IMR-90 (cell line): ENCODE results near the gene PRKAR1B. TPM values are rescaled to one million over a fixed set of nuclear protein-coding genes. Genes with fewer than 3 reads are reported as not detected.
A peak's percentile ranks its signal among the peaks of the same experiment; 100 is the strongest.

ENCODE experiments used
- ATAC-seq: fragments of 200-7000 bp; cut with Tn5 transposase; 2 replicates; pipeline ENCODE4 v1.9.1; 2020; ENCODE audit warnings: low read depth, mild to moderate bottlenecking, moderate library complexity
- BruUV-seq: library from RNA; stranded (reverse); fragments of 400-500 nt; replicated peaks from 2 replicates; lab custom pipeline; 2021; lab: Mats Ljungman, UMichigan
- CTCF ChIA-PET: fragments of 300-600 bp; formaldehyde crosslinking; extraction: SDS; loops from one replicate; lab custom pipeline; 2021; ENCODE audit warnings: antibody characterized with exemption; lab: Yijun Ruan, JAX
- POLR2A ChIA-PET: fragments of 300-600 bp; sonication (Branson Sonifier 250); formaldehyde crosslinking; loops from one replicate; lab custom pipeline; 2022; ENCODE audit warnings: antibody characterized with exemption; ENCODE audit not compliant: unreplicated experiment; lab: Charles Lee
- DNase-seq: peaks from one replicate; pipeline ENCODE4 v3.0.0; 2013
- H2AFZ ChIP-seq: replicated peaks from 2 replicates; pipeline ENCODE3; 2013; ENCODE audit warnings: low read length, mild to moderate bottlenecking; ENCODE audit not compliant: poor library complexity
- H2AK5ac ChIP-seq: 2 replicates; pipeline ENCODE4 v1.6.1; 2013; ENCODE audit warnings: low read depth, low read length, inconsistent platforms
- H2AK9ac ChIP-seq: replicated peaks from 2 replicates; pipeline ENCODE3; 2013; ENCODE audit warnings: mild to moderate bottlenecking, low read depth, low read length, moderate library complexity; ENCODE audit not compliant: poor library complexity
- H2BK120ac ChIP-seq: 2 replicates; pipeline ENCODE4 v1.6.1; 2013; ENCODE audit warnings: low read depth, low read length, inconsistent platforms
- H2BK15ac ChIP-seq: 3 replicates; pipeline ENCODE4 v1.6.1; 2013; ENCODE audit warnings: low read depth, low read length, inconsistent platforms
- H2BK20ac ChIP-seq: 2 replicates; pipeline ENCODE4 v1.6.1; 2013; ENCODE audit warnings: low read depth, mild to moderate bottlenecking, inconsistent platforms, low read length, moderate library complexity
- H2BK5ac ChIP-seq: 2 replicates; pipeline ENCODE4 v1.6.1; 2013; ENCODE audit warnings: mild to moderate bottlenecking, low read depth, low read length, inconsistent platforms; ENCODE audit not compliant: poor library complexity, severe bottlenecking
- H3K14ac ChIP-seq: replicated peaks from 2 replicates; pipeline ENCODE4 v1.6.1; 2013; ENCODE audit warnings: low read depth, low read length, inconsistent platforms
- H3K18ac ChIP-seq: 2 replicates; pipeline ENCODE4 v1.6.1; 2013; ENCODE audit warnings: low read depth, low read length, control low read depth
- H3K23ac ChIP-seq: 2 replicates; pipeline ENCODE4 v1.6.1; 2013; ENCODE audit warnings: low read depth, low read length, inconsistent platforms
- H3K27ac ChIP-seq: 2 replicates; pipeline ENCODE4 v1.5.1; 2013; ENCODE audit warnings: mild to moderate bottlenecking, control low read depth, low read length; ENCODE audit not compliant: insufficient read depth
- H3K27me3 ChIP-seq: 2 replicates; pipeline ENCODE4 v1.6.1; 2013; ENCODE audit warnings: low read length; ENCODE audit not compliant: control insufficient read depth, insufficient read depth
- H3K36me3 ChIP-seq: 2 replicates; pipeline ENCODE4 v1.6.1; 2013; ENCODE audit warnings: low read length, mixed read lengths; ENCODE audit not compliant: control insufficient read depth, insufficient read depth
- H3K4ac ChIP-seq: 2 replicates; pipeline ENCODE4 v1.6.1; 2013; ENCODE audit warnings: low read depth, low read length, inconsistent platforms
- H3K4me1 ChIP-seq: 2 replicates; pipeline ENCODE4 v1.6.1; 2013; ENCODE audit warnings: low read length, mixed read lengths; ENCODE audit not compliant: control insufficient read depth, insufficient read depth
- H3K4me2 ChIP-seq: 2 replicates; pipeline ENCODE4 v1.6.1; 2013; ENCODE audit warnings: low read depth, mild to moderate bottlenecking, control low read depth, low read length, moderate library complexity
- H3K4me3 ChIP-seq: 2 replicates; pipeline ENCODE4 v1.5.1; 2013; ENCODE audit warnings: low read depth, mild to moderate bottlenecking, control low read depth, low read length, moderate library complexity; ENCODE audit not compliant: insufficient read depth
- H3K56ac ChIP-seq: 2 replicates; pipeline ENCODE4 v1.6.1; 2013; ENCODE audit warnings: low read length, inconsistent platforms; ENCODE audit not compliant: insufficient read depth; ENCODE audit errors: extremely low read depth
- H3K79me1 ChIP-seq, 2 experiments: 2 replicates each; pipeline ENCODE4 v1.6.1; 2013; ENCODE audit warnings: low read length in 2 of 2, inconsistent platforms in 1 of 2, low read depth in 1 of 2
- H3K9ac ChIP-seq: 2 replicates; pipeline ENCODE4 v1.6.1; 2013; ENCODE audit warnings: low read depth, low read length, control low read depth
- H3K9me1 ChIP-seq: 2 replicates; pipeline ENCODE4 v1.6.1; 2013; ENCODE audit warnings: low read length, inconsistent platforms; ENCODE audit not compliant: insufficient read depth
- H3K9me3 ChIP-seq: 2 replicates; pipeline ENCODE4 v1.6.1; 2013; ENCODE audit warnings: low read length; ENCODE audit not compliant: control insufficient read depth, insufficient read depth
- H4K20me1 ChIP-seq: 2 replicates; pipeline ENCODE4 v1.6.1; 2013; ENCODE audit warnings: low read length, inconsistent platforms; ENCODE audit not compliant: insufficient read depth
- H4K5ac ChIP-seq: 2 replicates; pipeline ENCODE4 v1.6.1; 2013; ENCODE audit warnings: mild to moderate bottlenecking, low read depth, low read length, control low read depth
- H4K8ac ChIP-seq, 2 experiments: 2 replicates each; pipeline ENCODE4 v1.6.1; 2013; ENCODE audit warnings: low read depth in 2 of 2, low read length in 2 of 2, control low read depth in 1 of 2, inconsistent platforms in 1 of 2
- H4K91ac ChIP-seq: 2 replicates; pipeline ENCODE4 v1.6.1; 2013; ENCODE audit warnings: low read depth, low read length, inconsistent platforms; ENCODE audit not compliant: insufficient read depth
- BHLHE40 ChIP-seq: fragments of 150-350 bp; IDR thresholded peaks from 2 replicates; pipeline ENCODE4 v1.6.1; 2016; ENCODE audit warnings: mild to moderate bottlenecking, low read depth, low read length
- CEBPB ChIP-seq: IDR thresholded peaks from 2 replicates; pipeline ENCODE4 v1.6.1; 2012; ENCODE audit warnings: low read depth, low read length, improper control_type of control experiment
- CHD1 ChIP-seq: IDR thresholded peaks from 2 replicates; pipeline ENCODE4 v1.6.1; 2012; ENCODE audit warnings: low read depth, low read length, improper control_type of control experiment
- CTCF ChIP-seq: conservative IDR thresholded peaks from 2 replicates; pipeline ENCODE4 v1.5.1; 2012; ENCODE audit warnings: mild to moderate bottlenecking, low read depth, low read length, improper control_type of control experiment
- ELK1 ChIP-seq: fragments of 150-350 bp; IDR thresholded peaks from 2 replicates; pipeline ENCODE4 v1.6.1; 2016; ENCODE audit warnings: low read depth, mild to moderate bottlenecking, low read length, moderate library complexity, borderline replicate concordance
- FOS ChIP-seq: fragments of 150-350 bp; IDR thresholded peaks from 2 replicates; pipeline ENCODE4 v1.6.1; 2016; ENCODE audit warnings: low read depth, low read length
- MAZ ChIP-seq: IDR thresholded peaks from 2 replicates; pipeline ENCODE4 v1.6.1; 2012; ENCODE audit warnings: low read depth, mild to moderate bottlenecking, low read length, improper control_type of control experiment, moderate library complexity, borderline replicate concordance
- NFE2L2 ChIP-seq: fragments of 150-350 bp; IDR thresholded peaks from 2 replicates; pipeline ENCODE4 v1.6.1; 2016; ENCODE audit warnings: low read depth, mild to moderate bottlenecking, low read length
- POLR2A ChIP-seq: IDR thresholded peaks from 2 replicates; pipeline ENCODE4 v1.6.1; 2012; ENCODE audit warnings: mild to moderate bottlenecking, low read depth, low read length
- SMC3 ChIP-seq: fragments of 150-350 bp; IDR thresholded peaks from 2 replicates; pipeline ENCODE4 v1.6.1; 2016; ENCODE audit warnings: low read depth, mild to moderate bottlenecking, antibody characterized with exemption, low read length, moderate library complexity
- USF2 ChIP-seq: fragments of 150-350 bp; IDR thresholded peaks from 2 replicates; pipeline ENCODE4 v1.6.1; 2017; ENCODE audit warnings: mild to moderate bottlenecking, antibody characterized with exemption, low read length, low read depth
- WGBS, 2 experiments: methylation state at CpG; one replicate each; pipeline versions ENCODE4 v1.1.5 to v1.1.7; 2013; ENCODE audit warnings: missing lambda C conversion rate in 2 of 2; ENCODE audit not compliant: insufficient read length in 1 of 2; ENCODE audit errors: extremely low coverage in 2 of 2; 5-methylcytosine and 5-hydroxymethylcytosine counted together
- dilution Hi-C: fragments of 300-500 bp; cut with HindIII; formaldehyde crosslinking; loops from one replicate; pipeline ENCODE4 v1.14.3; 2018; ENCODE audit warnings: low sequenced_read_pairs; ENCODE audit not compliant: unreplicated experiment
- in situ Hi-C: fragments of 300-500 bp; cut with MboI; formaldehyde crosslinking; loops from 3 replicates; pipeline ENCODE4 v1.14.3; 2019; ENCODE audit warnings: low sequenced_read_pairs, inconsistent platforms, mixed read lengths
- intact Hi-C: fragments of 100-400 bp; cut with micrococcal nuclease; formaldehyde crosslinking; loops from 2 replicates; pipeline ENCODE4 v1.10.0; 2022
- polyA plus RNA-seq, 3 experiments: library from polyadenylated mRNA; depleted of rRNA; stranded (reverse); fragments of >200 nt; gene quantifications; 2 replicates each; pipeline ENCODE4 v1.2.3, GENCODE V29; 2012; ENCODE audit warnings: low replicate concordance in 1 of 3
- total RNA-seq: library from RNA; depleted of rRNA; stranded (reverse); fragments of >200 nt; gene quantifications from 2 replicates; pipeline ENCODE4 v1.2.3, GENCODE V29; 2012

The PRKAR1B gene
- total and polyA plus RNA-seq, 2 of the 4 experiments (the other 2 are of a cell fraction) = 15.2 to 20.2 TPM

- no peak overlapping the region for H2AK9ac ChIP-seq
- H4K8ac ChIP-seq = no peak overlapping the region
- BruUV-seq = no TSS peak
- H3K27me3 ChIP-seq = no peaks in the 10 kb centered on the region
- no peak overlapping the region for H4K91ac ChIP-seq
- H3K79me1 ChIP-seq = peaks cover 14 to 19% of the 10 kb centered on the region in 2 experiments
- no peak overlapping the region for H3K14ac ChIP-seq
- H3K56ac ChIP-seq = no peak overlapping the region
- no peak overlapping the region for H2BK15ac ChIP-seq
- no peak overlapping the region for H3K4me2 ChIP-seq
- in situ Hi-C loops (no loop called here), dilution Hi-C loops (no loop called here), intact Hi-C loops (no loop called here)
- no peak overlapping the region for H4K5ac ChIP-seq
- no peak overlapping the region for H3K4me3 ChIP-seq
- ChIA-PET POLR2A (interaction anchor here (0.6 kb wide), 1 partner anchor 153 kb away, joined by 3 read pairs; no protein-coding TSS in a partner anchor), CTCF (no interaction called here)
- DNase-seq = no peak
- H3K4ac ChIP-seq = no peak overlapping the region
- H4K20me1 ChIP-seq = peaks cover 5% of the 10 kb centered on the region; the same call in 1 of the 2 replicates
- no peak overlapping the region for H2BK120ac ChIP-seq
- H3K9me3 ChIP-seq = no peaks in the 10 kb centered on the region
- no peak overlapping the region for H3K23ac ChIP-seq
- peak overlapping the region; percentile 19 for H2AFZ ChIP-seq
- no peak overlapping the region for H2BK5ac ChIP-seq
- no peak overlapping the region for H3K27ac ChIP-seq
- no peak overlapping the region for H2BK20ac ChIP-seq
- 0 out of 2 replicates have a peak, but pooled peaks cover under 1% of the 10 kb centered on the region for H3K9me1 ChIP-seq
- H3K36me3 ChIP-seq = peaks cover 17% of the 10 kb centered on the region
- whole genome bisulfite sequencing, 2 experiments = 94% methylated on average over 25 of the region's 46 CpGs; no CpG with 5 or more reads in 1 of the 2 experiments
- H3K4me1 ChIP-seq = no peaks in the 10 kb centered on the region
- no peak overlapping the region for H3K9ac ChIP-seq
- ATAC-seq = no peak
- H2AK5ac ChIP-seq = no peak overlapping the region
- TF ChIP-seq USF2 (no peak), SMC3 (no peak), CEBPB (no peak), CTCF (no peak), FOS (no peak), ELK1 (no peak), BHLHE40 (no peak), CHD1 (no peak), NFE2L2 (no peak), MAZ (no peak), POLR2A (no peak)
- H3K18ac ChIP-seq = no peak overlapping the region
Measured at GRCh38 chr7:739983-740942, 13.2 kb upstream of the PRKAR1B start.
